T-helper 22 cell (primary cell): ENCODE results near the gene SLX4IP.

Source experiments
- DNase-seq: peaks from one replicate; pipeline ENCODE4 v3.0.0-alpha.2; 2020; ENCODE audit warnings: low read depth

SLX4IP gene

GRCh38 chr20:10649797-10650160 is 214.7 kb downstream of the SLX4IP start:
- DNase-seq, result no peak

GRCh38 chr20:10651227-10651990 is 216.3 kb downstream of the SLX4IP start:
- no peak for DNase-seq

GRCh38 chr20:10652185-10652584 is 217.1 kb downstream of the SLX4IP start:
- DNase-seq, result no peak

GRCh38 chr20:10652660-10653261 is 217.7 kb downstream of the SLX4IP start:
- DNase-seq, result no peak

- no peak for DNase-seq
Measured at GRCh38 chr20:10653599-10654249, 218.6 kb downstream of the SLX4IP start.

GRCh38 chr20:10654250-10654610 is 219.1 kb downstream of the SLX4IP start:
- no peak for DNase-seq

- DNase-seq, result no peak
Measured at GRCh38 chr20:10654630-10655029, 219.5 kb downstream of the SLX4IP start.

GRCh38 chr20:10655720-10656669 is 220.9 kb downstream of the SLX4IP start:
- no peak for DNase-seq

GRCh38 chr20:10657453-10657852 is 222.3 kb downstream of the SLX4IP start:
- no peak for DNase-seq

GRCh38 chr20:10658051-10658823 is 223.1 kb downstream of the SLX4IP start:
- DNase-seq, result no peak

- DNase-seq, result no peak
Measured at GRCh38 chr20:10658876-10659632, 223.9 kb downstream of the SLX4IP start.

- no peak for DNase-seq
Measured at GRCh38 chr20:10659651-10660601, 224.8 kb downstream of the SLX4IP start.

GRCh38 chr20:10660661-10661060 is 225.6 kb downstream of the SLX4IP start:
- DNase-seq, result no peak

GRCh38 chr20:10661261-10661660 is 226.2 kb downstream of the SLX4IP start:
- DNase-seq, result no peak

- DNase-seq, result no peak
Measured at GRCh38 chr20:10662151-10662550, 227.0 kb downstream of the SLX4IP start.

- no peak for DNase-seq
Measured at GRCh38 chr20:10662661-10663458, 227.8 kb downstream of the SLX4IP start.

GRCh38 chr20:10663756-10664155 is 228.7 kb downstream of the SLX4IP start:
- DNase-seq, result no peak

- no peak for DNase-seq
Measured at GRCh38 chr20:10665027-10665561, 230.0 kb downstream of the SLX4IP start.
